Fibroblast of skin of left quadriceps (primary cell): ENCODE measurements around the gene ASIC3.
"Not testable (repeated sequence)": the region's sequence is repeated elsewhere in the genome, so short reads cannot be mapped to it uniquely, and the experiment has no call there.

ENCODE experiments used
- DNase-seq, 2 experiments: peaks; one replicate each; pipeline ENCODE4 v3.0.0-alpha.2; 2013; ENCODE audit warnings: low read depth in 2 of 2

ASIC3 gene

DNA sequence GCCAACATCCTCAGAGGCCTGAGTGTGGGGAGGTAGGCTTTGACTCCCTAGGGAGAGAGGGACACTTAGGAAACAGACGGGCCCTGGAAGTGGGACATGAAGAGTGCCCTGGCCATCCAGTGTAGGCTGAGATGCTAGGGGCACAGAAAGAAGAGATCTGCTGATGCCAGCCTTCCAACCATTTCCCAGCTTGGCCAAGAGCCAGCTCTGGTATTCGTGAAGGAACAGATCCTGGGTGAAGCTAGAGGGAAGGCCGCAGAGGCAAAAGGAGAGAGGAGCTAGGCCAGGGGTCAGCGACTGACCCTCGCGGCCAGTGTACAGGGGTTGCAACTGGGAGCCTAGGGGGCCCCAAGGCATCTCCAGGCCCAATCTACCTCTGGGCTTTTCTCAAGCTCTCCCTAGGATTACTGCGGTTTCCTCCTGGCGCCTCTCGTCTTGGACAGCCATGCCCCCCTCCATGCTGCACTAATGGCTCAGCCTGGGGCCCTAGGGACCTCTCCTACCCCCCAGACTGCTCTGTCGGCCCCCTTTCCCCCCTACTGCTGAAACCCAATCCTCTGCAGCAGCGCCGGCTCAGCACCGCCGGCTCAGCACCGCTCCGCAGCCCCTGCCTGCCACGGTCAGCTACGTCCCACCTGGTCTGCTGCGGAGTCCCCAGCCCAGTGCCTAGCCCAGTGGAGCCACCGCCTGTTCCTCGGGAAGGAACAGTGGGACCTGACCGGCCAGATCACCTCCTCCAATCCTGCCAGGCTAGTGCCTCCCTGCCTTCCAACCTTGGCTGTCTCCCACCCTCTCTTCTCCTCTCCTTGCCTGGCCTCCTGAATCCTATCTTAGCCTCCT lies at the start of gene ASIC3:
Gene ASIC3 (plus strand): TSS at position 556 of the 840 bp plus-strand sequence. CDS start 355 bp downstream, outside the sequence.
- DNase-seq, result no peak

DNA sequence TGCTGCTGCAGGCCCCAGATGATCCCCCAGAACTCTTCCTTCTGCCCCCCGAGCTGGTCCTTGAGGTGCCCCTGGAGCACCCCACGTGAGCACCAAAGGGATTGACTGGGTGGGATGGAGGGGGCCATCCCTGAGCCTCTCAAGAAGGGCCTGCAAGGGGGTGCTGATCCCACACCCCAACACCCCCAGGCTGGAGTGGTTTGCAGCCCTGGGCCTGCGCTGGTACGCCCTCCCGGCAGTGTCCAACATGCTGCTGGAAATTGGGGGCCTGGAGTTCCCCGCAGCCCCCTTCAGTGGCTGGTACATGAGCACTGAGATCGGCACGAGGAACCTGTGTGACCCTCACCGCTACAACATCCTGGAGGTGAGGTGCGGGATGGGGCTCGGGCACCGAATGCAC lies 49.3 kb upstream of the ASIC3 start:
- no peak for DNase-seq

DNA sequence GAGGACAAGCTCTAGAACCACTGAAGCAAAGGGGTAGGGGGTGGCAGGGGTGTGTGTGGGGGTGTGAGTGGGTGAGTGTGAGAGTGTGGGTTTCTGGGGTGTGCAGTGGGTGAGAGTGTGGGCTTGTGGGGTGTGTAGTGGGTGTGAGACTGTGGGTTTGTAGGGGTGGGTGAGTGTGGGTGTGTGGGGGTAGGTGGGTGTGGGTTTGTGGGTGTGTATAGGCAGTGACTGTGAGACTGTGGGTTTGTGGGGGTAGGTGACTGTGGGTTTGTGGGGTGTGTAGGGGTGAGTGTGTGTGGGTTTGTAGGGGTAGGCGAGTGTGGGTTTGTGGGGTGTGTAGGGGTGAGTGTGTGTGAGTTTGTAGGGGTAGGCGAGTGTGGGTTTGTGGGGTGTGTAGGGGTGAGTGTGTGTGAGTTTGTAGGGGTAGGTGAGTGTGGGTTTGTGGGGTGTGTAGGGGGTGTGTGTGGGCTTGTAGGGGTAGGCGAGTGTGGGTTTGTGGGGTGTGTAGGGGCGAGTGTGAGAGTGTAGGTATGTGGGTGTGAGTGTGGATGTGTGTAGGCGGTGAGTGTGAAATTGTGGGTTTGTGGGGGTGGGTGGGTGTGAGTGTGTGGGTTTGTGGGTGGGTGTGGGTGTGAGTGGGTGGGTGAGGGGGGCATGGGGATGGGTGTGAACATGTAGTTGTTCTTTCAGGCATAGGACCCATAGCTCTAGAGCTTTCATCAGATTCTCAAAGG lies 48.7 kb upstream of the ASIC3 start:
- DNase-seq, result no peak

GRCh38 chr7:151000897-151001495 lies 47.3 kb upstream of the ASIC3 start:
- no peak for DNase-seq

GRCh38 chr7:151001546-151001945 lies 46.8 kb upstream of the ASIC3 start:
- DNase-seq, result no peak

- no peak for DNase-seq
These were observed 44.8 kb upstream of the ASIC3 start for GRCh38 chr7:151003572-151003971.

- no peak for DNase-seq
These were observed 42.8 kb upstream of the ASIC3 start for GRCh38 chr7:151005566-151005965.

- no peak for DNase-seq
These were observed 41.6 kb upstream of the ASIC3 start for GRCh38 chr7:151006590-151007300.

GRCh38 chr7:151007469-151007898 lies 40.8 kb upstream of the ASIC3 start:
- DNase-seq, result no peak

DNA sequence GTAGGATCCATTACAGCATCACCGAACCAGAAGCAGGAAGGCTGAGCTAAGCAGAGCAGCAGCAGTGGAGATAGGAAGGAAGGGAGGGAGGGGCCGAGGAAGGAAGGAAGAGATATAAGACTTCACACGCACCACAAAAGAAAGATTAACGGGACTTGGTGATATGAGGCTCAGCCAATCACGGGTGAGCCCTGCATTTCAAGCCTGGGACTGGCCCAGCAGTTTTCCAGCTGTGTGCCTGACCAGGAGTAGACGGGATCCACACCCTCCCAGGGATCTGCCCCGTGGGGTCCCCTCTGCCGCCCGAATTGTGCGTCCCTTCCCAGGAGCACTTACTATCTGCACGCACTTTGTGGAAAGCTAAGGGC lies 40.2 kb upstream of the ASIC3 start:
- no peak for DNase-seq

- no peak for DNase-seq
These were observed 39.6 kb upstream of the ASIC3 start for GRCh38 chr7:151008511-151009323.

DNA sequence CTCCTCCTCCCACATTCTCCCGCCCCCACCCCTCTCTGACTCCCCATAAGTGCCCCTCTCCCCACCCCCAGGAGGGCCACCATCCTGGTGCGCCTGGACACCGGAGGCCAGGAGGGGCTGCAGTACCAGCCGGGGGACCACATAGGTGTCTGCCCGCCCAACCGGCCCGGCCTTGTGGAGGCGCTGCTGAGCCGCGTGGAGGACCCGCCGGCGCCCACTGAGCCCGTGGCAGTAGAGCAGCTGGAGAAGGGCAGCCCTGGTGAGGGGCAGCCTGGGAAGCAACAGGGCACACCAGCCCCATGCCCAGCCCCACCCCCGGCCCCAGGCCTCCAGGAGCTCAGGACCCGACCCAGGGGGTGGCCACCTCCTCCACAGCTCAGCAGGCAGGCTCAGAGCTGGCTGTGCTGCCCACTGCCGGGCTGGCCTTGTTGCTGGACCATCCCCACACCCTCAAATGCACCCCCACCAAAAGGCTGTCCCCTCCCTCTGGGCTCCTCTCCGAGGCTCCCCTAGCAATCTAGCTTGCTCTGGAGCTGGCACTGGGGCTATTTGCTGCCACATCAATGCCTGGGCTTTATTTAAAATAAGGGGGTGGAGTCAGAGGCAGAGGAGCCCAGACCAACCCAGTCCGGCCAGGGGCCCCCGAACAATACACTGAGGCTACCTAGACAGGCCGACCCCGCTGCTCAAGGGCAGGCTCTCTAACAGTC lies 38.8 kb upstream of the ASIC3 start:
- no peak for DNase-seq

DNA sequence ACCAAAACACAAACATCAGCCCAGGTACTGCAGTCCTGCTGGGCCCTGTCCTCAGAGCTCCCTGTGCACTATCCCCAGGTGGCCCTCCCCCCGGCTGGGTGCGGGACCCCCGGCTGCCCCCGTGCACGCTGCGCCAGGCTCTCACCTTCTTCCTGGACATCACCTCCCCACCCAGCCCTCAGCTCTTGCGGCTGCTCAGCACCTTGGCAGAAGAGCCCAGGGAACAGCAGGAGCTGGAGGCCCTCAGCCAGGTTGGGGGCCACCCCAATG lies 38.4 kb upstream of the ASIC3 start:
- DNase-seq, result no peak

DNA sequence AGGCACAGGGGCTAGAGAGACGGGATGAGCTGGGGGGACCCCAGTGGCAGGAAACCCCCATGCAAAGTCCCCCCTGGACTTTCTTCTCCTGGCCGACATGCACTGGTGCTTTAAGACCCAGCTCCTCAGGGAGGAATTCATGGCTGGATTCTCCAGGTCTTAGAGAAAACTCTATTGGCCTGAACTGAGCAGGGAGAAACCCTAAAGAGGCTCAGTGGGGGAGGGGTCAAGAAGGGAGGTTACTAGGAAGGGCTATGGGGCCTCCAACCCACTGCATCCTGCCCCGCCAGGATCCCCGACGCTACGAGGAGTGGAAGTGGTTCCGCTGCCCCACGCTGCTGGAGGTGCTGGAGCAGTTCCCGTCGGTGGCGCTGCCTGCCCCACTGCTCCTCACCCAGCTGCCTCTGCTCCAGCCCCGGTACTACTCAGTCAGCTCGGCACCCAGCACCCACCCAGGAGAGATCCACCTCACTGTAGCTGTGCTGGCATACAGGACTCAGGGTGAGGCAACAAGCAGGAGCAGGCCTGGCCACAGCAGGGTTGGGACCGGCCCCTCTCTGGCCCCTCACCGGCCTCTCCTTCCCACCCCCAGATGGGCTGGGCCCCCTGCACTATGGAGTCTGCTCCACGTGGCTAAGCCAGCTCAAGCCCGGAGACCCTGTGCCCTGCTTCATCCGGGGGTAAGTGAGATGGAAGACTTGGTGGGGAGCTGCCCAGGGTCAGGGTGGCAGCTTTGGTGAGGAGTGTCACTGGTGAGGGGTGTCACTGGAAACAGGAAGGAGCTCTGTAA lies 37.8 kb upstream of the ASIC3 start:
- peak in 1 of 2 experiments; percentile 40 for DNase-seq

- no peak for DNase-seq
These were observed 37.3 kb upstream of the ASIC3 start for GRCh38 chr7:151011097-151011409.

DNA sequence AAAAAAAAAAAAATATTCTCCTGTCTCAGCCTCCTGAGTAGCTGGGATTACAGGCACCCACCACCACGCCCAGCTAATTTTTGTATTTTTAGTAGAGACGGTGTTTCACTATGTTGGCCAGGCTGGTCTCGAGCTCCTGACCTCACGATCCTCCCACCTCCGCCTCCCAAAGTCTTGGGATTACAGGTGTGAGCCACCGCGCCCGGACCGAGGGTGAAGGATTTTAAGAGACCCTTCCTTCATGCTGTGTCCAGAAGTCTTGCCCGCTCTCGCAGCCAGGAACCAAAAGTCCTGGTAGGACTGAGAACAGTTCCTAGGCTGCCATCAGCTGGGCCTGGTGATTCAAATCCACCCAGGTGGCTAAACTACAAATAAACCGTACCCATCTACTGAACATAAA lies 36.7 kb upstream of the ASIC3 start:
- not testable (repeated sequence) for DNase-seq

DNA sequence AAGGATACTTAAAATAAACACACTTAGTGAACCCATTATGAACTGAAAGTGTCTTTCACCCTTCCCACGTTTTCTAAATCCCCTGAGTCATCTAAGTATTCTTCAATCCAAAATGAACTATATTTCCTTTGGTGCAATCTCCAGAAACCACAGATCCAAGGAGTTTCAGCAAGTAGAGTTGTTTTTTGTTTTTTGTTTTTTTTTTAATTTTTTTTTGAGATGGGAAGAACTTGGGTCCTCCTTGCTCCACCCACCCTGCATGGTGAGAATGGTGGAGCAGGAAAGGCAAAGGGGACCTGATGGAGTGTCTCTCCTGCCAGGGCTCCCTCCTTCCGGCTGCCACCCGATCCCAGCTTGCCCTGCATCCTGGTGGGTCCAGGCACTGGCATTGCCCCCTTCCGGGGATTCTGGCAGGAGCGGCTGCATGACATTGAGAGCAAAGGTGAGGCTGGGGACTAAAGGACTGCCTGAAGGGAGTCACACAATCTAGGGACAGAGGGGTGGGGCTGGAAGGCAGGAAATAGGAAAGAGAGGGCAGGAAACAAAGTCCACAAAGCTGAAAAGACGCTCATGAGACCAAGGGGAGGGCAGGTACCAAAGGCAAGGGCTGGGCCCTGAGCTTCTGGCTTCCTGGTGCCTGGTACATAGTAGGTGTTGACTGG lies 36.2 kb upstream of the ASIC3 start:
- no peak for DNase-seq

DNA sequence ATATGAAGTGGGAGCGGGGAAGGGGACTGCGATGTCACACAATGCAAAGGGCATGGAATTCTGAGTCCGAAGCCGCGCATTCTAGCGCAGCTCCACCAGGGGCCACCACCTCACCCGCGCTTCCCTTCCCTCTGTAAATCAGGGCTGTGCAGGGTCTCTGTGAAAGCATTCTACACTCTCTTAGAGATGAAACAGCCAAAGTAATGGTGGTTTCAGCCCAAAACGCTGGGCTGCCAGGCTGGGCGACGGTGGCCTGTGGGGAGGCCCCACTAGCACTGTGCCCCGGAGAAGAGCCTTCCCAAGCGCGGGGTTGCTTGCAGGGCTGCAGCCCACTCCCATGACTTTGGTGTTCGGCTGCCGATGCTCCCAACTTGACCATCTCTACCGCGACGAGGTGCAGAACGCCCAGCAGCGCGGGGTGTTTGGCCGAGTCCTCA lies 35.4 kb upstream of the ASIC3 start:
- DNase-seq, result no peak

DNA sequence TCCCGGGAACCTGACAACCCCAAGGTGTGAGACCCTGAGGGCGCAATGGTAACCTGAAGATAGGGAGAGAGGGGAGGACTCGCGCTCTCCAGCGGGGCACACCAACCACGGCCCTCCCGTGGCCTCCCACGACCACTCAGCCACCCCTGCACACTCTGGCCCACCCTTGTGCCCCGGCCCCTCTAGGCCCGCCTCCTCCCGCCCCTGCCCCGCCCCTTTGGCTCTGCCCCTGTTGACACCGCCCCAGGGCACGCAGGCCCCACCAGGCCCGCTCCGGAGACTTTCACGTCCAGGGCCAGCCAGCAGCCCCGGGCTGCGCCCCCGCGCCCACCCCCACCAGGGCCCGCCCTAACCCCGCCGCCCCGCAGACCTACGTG lies 35.0 kb upstream of the ASIC3 start:
- no peak for DNase-seq
